H1 (cell line): Measurements from ENCODE around the gene FAM3B. TPM values are rescaled to one million over a fixed set of nuclear protein-coding genes. Genes with fewer than 3 reads are reported as not detected.

Source experiments
- CTCF ChIA-PET: fragments of 300-600 bp; sonication (Branson Sonifier 250); formaldehyde crosslinking; loops from one replicate; lab custom pipeline; 2021; ENCODE audit not compliant: partially characterized antibody; lab: Charles Lee
- POLR2A ChIA-PET: fragments of 300-600 bp; sonication (Branson Sonifier 250); formaldehyde crosslinking; loops from one replicate; lab custom pipeline; 2021; ENCODE audit warnings: inconsistent platforms; ENCODE audit not compliant: partially characterized antibody; lab: Charles Lee
- DNase-seq, 2 experiments: peaks; one replicate each; pipeline versions ENCODE4 v3.0.0 to v3.0.0-alpha.2; 2010 to 2022; ENCODE audit warnings: low spot score in 2 of 2, low read depth in 1 of 2, mixed read lengths in 1 of 2
- FAIRE-seq: peaks from 2 replicates; lab custom pipeline; 2011; peaks lifted over from hg19 to GRCh38; lab: Jason Lieb, UNC
- H2AFZ ChIP-seq: 2 replicates; pipeline ENCODE4 v1.8.1; 2012; ENCODE audit warnings: low read length, inconsistent platforms
- H2AK5ac ChIP-seq: 2 replicates; pipeline ENCODE4 v1.6.1; 2013; ENCODE audit warnings: low read depth, low read length
- H2BK120ac ChIP-seq: replicated peaks from 2 replicates; pipeline ENCODE3; 2013; ENCODE audit warnings: low read depth, low read length, inconsistent platforms
- H2BK12ac ChIP-seq: 2 replicates; pipeline ENCODE4 v1.6.1; 2013; ENCODE audit warnings: low read depth, low read length
- H2BK15ac ChIP-seq: 2 replicates; pipeline ENCODE4 v1.6.1; 2013; ENCODE audit warnings: low read length
- H2BK20ac ChIP-seq: 2 replicates; pipeline ENCODE4 v1.6.1; 2013; ENCODE audit warnings: low read length
- H2BK5ac ChIP-seq: 2 replicates; pipeline ENCODE4 v1.6.1; 2013; ENCODE audit warnings: low read depth, low read length
- H3K14ac ChIP-seq: 2 replicates; pipeline ENCODE4 v1.6.1; 2013; ENCODE audit warnings: inconsistent platforms; ENCODE audit not compliant: insufficient read length
- H3K18ac ChIP-seq: 2 replicates; pipeline ENCODE4 v1.6.1; 2013; ENCODE audit warnings: low read length; ENCODE audit errors: extremely low read depth
- H3K23ac ChIP-seq: 2 replicates; pipeline ENCODE4 v1.6.1; 2013; ENCODE audit warnings: inconsistent platforms; ENCODE audit not compliant: insufficient read length
- H3K23me2 ChIP-seq: 2 replicates; pipeline ENCODE4 v1.6.1; 2013; ENCODE audit warnings: low read depth, low read length
- H3K27ac ChIP-seq: 2 replicates; pipeline ENCODE4 v1.6.1; 2011; ENCODE audit warnings: low read depth, low read length, inconsistent platforms
- H3K27me3 ChIP-seq, 4 experiments: replicated peaks in 1 of 4; 1 replicate in 1 of 4; 2 replicates in 3 of 4; pipeline versions ENCODE4 v1.6.1 to v1.8.1; 2011 to 2013; ENCODE audit warnings: low read length in 3 of 4, mild to moderate bottlenecking in 3 of 4, inconsistent platforms in 2 of 4, mixed read lengths in 2 of 4, moderate library complexity in 1 of 4; ENCODE audit not compliant: control insufficient read depth in 3 of 4, insufficient read depth in 3 of 4; ENCODE audit errors: extremely low read depth in 1 of 4
- H3K36me3 ChIP-seq, 4 experiments: 2 replicates each; pipeline versions ENCODE4 v1.6.1 to v1.8.1; 2011 to 2013; ENCODE audit warnings: mild to moderate bottlenecking in 4 of 4, low read length in 3 of 4, moderate library complexity in 2 of 4, control low read depth in 1 of 4, inconsistent platforms in 1 of 4; ENCODE audit not compliant: insufficient read depth in 4 of 4, control insufficient read depth in 2 of 4
- H3K4ac ChIP-seq: replicated peaks from 2 replicates; pipeline ENCODE3; 2013; ENCODE audit warnings: low read length, low read depth, mixed read lengths, inconsistent platforms; ENCODE audit not compliant: insufficient read length
- H3K4me1 ChIP-seq, 4 experiments: replicated peaks in 1 of 4; 1 replicate in 1 of 4; 2 replicates in 3 of 4; pipeline versions ENCODE4 v1.6.1 to v1.8.1; 2011 to 2013; ENCODE audit warnings: low read length in 3 of 4, inconsistent platforms in 2 of 4, mixed read lengths in 1 of 4; ENCODE audit not compliant: insufficient read depth in 4 of 4, control insufficient read depth in 3 of 4
- H3K4me2 ChIP-seq, 2 experiments: 2 replicates each; pipeline versions ENCODE4 v1.6.1 to v1.8.1; 2011 to 2013; ENCODE audit warnings: low read depth in 2 of 2, low read length in 2 of 2, control low read depth in 1 of 2, inconsistent platforms in 1 of 2, mild to moderate bottlenecking in 1 of 2; ENCODE audit not compliant: insufficient read depth in 1 of 2
- H3K4me3 ChIP-seq, 4 experiments: fragments of 200-600, 300-600 bp in 1 of 4; sonication (generic), shearing (Covaris generic), sonication (Bioruptor Twin) in 1 of 4; 2 replicates each; pipeline versions ENCODE4 v1.5.1 to v1.8.1; 2011 to 2016; ENCODE audit warnings: low read length in 4 of 4, low read depth in 3 of 4, control low read depth in 2 of 4, inconsistent platforms in 2 of 4, mild to moderate bottlenecking in 2 of 4, mixed read lengths in 1 of 4, moderate library complexity in 1 of 4; ENCODE audit not compliant: insufficient read depth in 2 of 4; ENCODE audit errors: extremely low read depth in 1 of 4
- H3K56ac ChIP-seq: replicated peaks from 2 replicates; pipeline ENCODE3; 2013; ENCODE audit warnings: low read depth, mild to moderate bottlenecking, mixed read lengths, low read length, inconsistent platforms; ENCODE audit not compliant: insufficient read length
- H3K79me1 ChIP-seq: 2 replicates; pipeline ENCODE4 v1.6.1; 2013; ENCODE audit warnings: low read depth, low read length, control low read depth
- H3K79me2 ChIP-seq, 2 experiments: 2 replicates each; pipeline versions ENCODE4 v1.6.1 to v1.8.1; 2012 to 2013; ENCODE audit warnings: low read length in 2 of 2, mild to moderate bottlenecking in 2 of 2, inconsistent platforms in 1 of 2; ENCODE audit not compliant: insufficient read depth in 2 of 2, control insufficient read depth in 1 of 2
- H3K9ac ChIP-seq, 4 experiments: replicated peaks in 1 of 4; 1 replicate in 1 of 4; 2 replicates in 3 of 4; pipeline versions ENCODE4 v1.6.1 to v1.8.1; 2011 to 2013; ENCODE audit warnings: low read depth in 3 of 4, low read length in 3 of 4, control low read depth in 2 of 4, mild to moderate bottlenecking in 2 of 4, moderate library complexity in 2 of 4, inconsistent platforms in 1 of 4; ENCODE audit errors: extremely low read depth in 1 of 4
- H3K9me3 ChIP-seq, 2 experiments: 2 replicates each; pipeline versions ENCODE4 v1.6.1 to v1.8.1; 2012 to 2013; ENCODE audit warnings: mild to moderate bottlenecking in 2 of 2, moderate library complexity in 2 of 2, control low read depth in 1 of 2, inconsistent platforms in 1 of 2, low read depth in 1 of 2, low read length in 1 of 2, mixed read lengths in 1 of 2; ENCODE audit not compliant: insufficient read depth in 2 of 2
- H4K20me1 ChIP-seq, 2 experiments: replicated peaks in 1 of 2; 2 replicates each; pipeline versions ENCODE3 to v1.8.1; 2011 to 2013; ENCODE audit warnings: inconsistent platforms in 2 of 2, low read length in 2 of 2, mild to moderate bottlenecking in 1 of 2; ENCODE audit not compliant: insufficient read depth in 2 of 2, control insufficient read depth in 1 of 2
- H4K5ac ChIP-seq: 2 replicates; pipeline ENCODE4 v1.6.1; 2013; ENCODE audit warnings: low read length, low read depth, mixed read lengths, inconsistent platforms; ENCODE audit not compliant: insufficient read length
- H4K8ac ChIP-seq: 2 replicates; pipeline ENCODE4 v1.8.0; 2013; ENCODE audit warnings: mild to moderate bottlenecking, moderate library complexity, low read length, inconsistent platforms; ENCODE audit not compliant: insufficient read depth; ENCODE audit errors: extremely low read depth
- H4K91ac ChIP-seq: replicated peaks from 2 replicates; pipeline ENCODE3; 2013; ENCODE audit warnings: low read length, mixed read lengths, inconsistent platforms; ENCODE audit not compliant: insufficient read length
- CTBP2 ChIP-seq: IDR thresholded peaks from 2 replicates; pipeline ENCODE4 v1.7.0; 2011; ENCODE audit warnings: borderline replicate concordance, mild to moderate bottlenecking, moderate library complexity, mixed read lengths, low read length; ENCODE audit not compliant: insufficient read depth, insufficient read length
- EP300 ChIP-seq, 2 experiments: IDR thresholded peaks; 1 replicate in 1 of 2; 2 replicates in 1 of 2; pipeline ENCODE4 v1.6.1; 2011 to 2012; ENCODE audit warnings: low read depth in 2 of 2, low read length in 2 of 2, mild to moderate bottlenecking in 2 of 2, borderline replicate concordance in 1 of 2, inconsistent platforms in 1 of 2, moderate library complexity in 1 of 2
- FOSL1 ChIP-seq: IDR thresholded peaks from 2 replicates; pipeline ENCODE4 v1.6.1; 2011; ENCODE audit warnings: mild to moderate bottlenecking, low read depth, low read length, moderate library complexity; ENCODE audit not compliant: insufficient read depth
- KDM4A ChIP-seq: IDR thresholded peaks from one replicate; pipeline ENCODE4 v1.7.1; 2012; ENCODE audit warnings: low read depth, mild to moderate bottlenecking, moderate library complexity, low read length, inconsistent platforms; ENCODE audit not compliant: severe bottlenecking
- PHF8 ChIP-seq: fragments of 200-600 bp; sonication (generic); conservative IDR thresholded peaks from 2 replicates; pipeline ENCODE4 v1.7.1; 2012; ENCODE audit warnings: low read depth, mild to moderate bottlenecking, inconsistent platforms, low read length, moderate library complexity
- RBBP5 ChIP-seq: IDR thresholded peaks from 2 replicates; pipeline ENCODE4 v1.7.1; 2012; ENCODE audit warnings: low read depth, mild to moderate bottlenecking, inconsistent platforms, low read length, moderate library complexity, borderline replicate concordance
- RNF2 ChIP-seq: fragments of 200-900, 300-1000 bp; sonication (generic); IDR thresholded peaks from 2 replicates; pipeline ENCODE4 v1.7.1; 2016; ENCODE audit warnings: borderline replicate concordance, low read depth, mild to moderate bottlenecking, antibody characterized with exemption, low read length; ENCODE audit not compliant: poor library complexity, severe bottlenecking; ENCODE audit errors: missing control alignments
- RXRA ChIP-seq: IDR thresholded peaks from 2 replicates; pipeline ENCODE4 v1.6.1; 2011; ENCODE audit warnings: low read depth, mild to moderate bottlenecking, low read length, moderate library complexity; ENCODE audit not compliant: insufficient read depth
- SP2 ChIP-seq: IDR thresholded peaks from 2 replicates; pipeline ENCODE4 v1.6.1; 2012; ENCODE audit warnings: mild to moderate bottlenecking, low read length, inconsistent platforms
- WGBS, 2 experiments: shearing (Covaris generic) in 1 of 2; methylation state at CpG; one replicate each; pipeline versions ENCODE4 v1.1.6 to v1.1.7; 2013 to 2015; ENCODE audit warnings: low lambda C conversion rate in 2 of 2, mixed read lengths in 2 of 2, inconsistent platforms in 1 of 2, low coverage in 1 of 2, missing lambda C conversion rate in 1 of 2; ENCODE audit not compliant: insufficient replicate concordance in 2 of 2, insufficient coverage in 1 of 2, insufficient read length in 1 of 2; ENCODE audit errors: extremely low coverage in 1 of 2, missing lambda C conversion rate in 1 of 2; 5-methylcytosine and 5-hydroxymethylcytosine counted together
- polyA plus RNA-seq, 7 experiments: library from polyadenylated mRNA; depleted of rRNA in 3 of 7; stranded (reverse) in 5 of 7; unstranded in 2 of 7; fragments of >200 nt in 5 of 7; fragments of 200-250 nt in 2 of 7; gene quantifications; 1 replicate in 5 of 7; 2 replicates in 1 of 7; 4 replicates in 1 of 7; pipeline versions ENCODE4 v1.2.1 to v1.2.3, GENCODE V29; 2011 to 2013; ENCODE audit warnings: missing spikeins in 2 of 7, mixed read lengths in 2 of 7
- total RNA-seq: library from RNA; stranded (reverse); fragmentation: NEBNext Ultra II Directional; extraction: Animal tissue kit (Norgen Biotek cat#: 25700); gene quantifications from 2 replicates; pipeline ENCODE4 v1.2.1, GENCODE V29; 2021

Gene FAM3B
- total and polyA plus RNA-seq, 2 of the 8 experiments (the other 6 are each of a cell fraction or from before 2014, with no cell fraction given) = 2.0 TPM

DNA sequence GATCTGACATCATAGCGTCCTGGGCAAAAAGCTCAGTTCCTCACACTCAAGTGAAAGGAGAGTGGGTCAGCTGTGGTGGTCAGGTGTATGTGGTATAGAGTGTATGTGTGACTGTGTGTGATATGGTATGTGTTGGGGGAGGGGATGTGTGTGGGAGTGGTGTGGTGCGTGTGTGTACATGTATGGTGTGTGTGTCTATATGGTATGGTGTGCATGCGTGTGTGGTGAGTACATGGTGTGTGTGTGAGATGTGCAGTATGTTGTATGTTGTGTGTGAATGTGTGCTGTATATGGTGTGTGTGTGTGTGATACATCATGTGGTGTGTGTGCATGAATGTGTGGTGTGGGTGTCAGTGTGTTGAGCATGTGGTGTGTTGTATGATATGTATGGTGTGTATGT is 20.9 kb downstream of the FAM3B start:
- TF ChIP-seq RBBP5 (no peak), EP300 (IDR thresholded peaks at IDR 0.05; ENCODE audit: borderline replicate concordance in 1 of 2, low read depth in 2 of 2, low read length in 2 of 2) (no peak), RNF2 (no peak), FOSL1 (no peak), KDM4A (no peak), RXRA (no peak), CTBP2 (no peak), SP2 (no peak), PHF8 (no peak)
- H3K79me2 ChIP-seq = no peaks in the 10 kb centered on the region
- H3K4ac ChIP-seq = no peak overlapping the region
- FAIRE-seq (peak; percentile 7), DNase-seq (no peak)
- H3K9me3 ChIP-seq = peaks cover 12 to 21% of the 10 kb centered on the region in 2 experiments
- H4K20me1 ChIP-seq = no peaks in the 10 kb centered on the region
- no peak overlapping the region for H2BK120ac ChIP-seq
- H2BK15ac ChIP-seq = no peak overlapping the region
- no peaks in the 10 kb centered on the region for H3K79me1 ChIP-seq
- H3K4me3 ChIP-seq = no peak overlapping the region
- H3K18ac ChIP-seq = no peak overlapping the region
- peak overlapping the region; percentile 29 for H4K91ac ChIP-seq
- H3K23me2 ChIP-seq = peaks cover 4% of the 10 kb centered on the region
- H2BK5ac ChIP-seq = peak overlapping the region; percentile 45; the same call in 1 of the 2 replicates
- H2BK12ac ChIP-seq = peak overlapping the region; percentile 69; the same call in 1 of the 2 replicates
- 93% methylated on average over 3 of the region's 3 CpGs; no CpG with 5 or more reads in 1 of the 2 experiments for WGBS, 2 experiments
- H3K9ac ChIP-seq = no peak overlapping the region
- no peak overlapping the region for H3K4me2 ChIP-seq
- no peaks in the 10 kb centered on the region for H3K4me1 ChIP-seq
- no peak overlapping the region for H3K27ac ChIP-seq
- no peak overlapping the region for H2BK20ac ChIP-seq
- no peak overlapping the region for H4K5ac ChIP-seq
- ChIA-PET CTCF (interaction anchor here (0.9 to 1.5 kb wide), 2 partner anchors 22 to 55 kb away, joined by 3 to 5 read pairs; no protein-coding TSS in a partner anchor), POLR2A (interaction anchor here (1.2 kb wide), 1 partner anchor 11 kb away, joined by 3 read pairs; no protein-coding TSS in a partner anchor)
- H2AK5ac ChIP-seq = peak overlapping the region; percentile 99
- no peaks in the 10 kb centered on the region for H3K27me3 ChIP-seq
- H2AFZ ChIP-seq = no peak overlapping the region
- no peaks in the 10 kb centered on the region for H3K36me3 ChIP-seq
- H3K56ac ChIP-seq = no peak overlapping the region
- no peak overlapping the region for H4K8ac ChIP-seq
- no peak overlapping the region for H3K14ac ChIP-seq
- H3K23ac ChIP-seq = no peak overlapping the region
